Upper lobe of left lung (tissue), 6 donors: ENCODE results near the gene CMTM4. TPM values are rescaled to one million over a fixed set of nuclear protein-coding genes. Genes with fewer than 3 reads are reported as not detected.
A peak's percentile ranks its signal among the peaks of the same experiment; 100 is the strongest.

Experiments used
- ATAC-seq, 2 donors: fragments of 200-7000 bp; cut with Tn5 transposase; one replicate each; pipeline ENCODE4 v1.9.1; 2022; ENCODE audit warnings: mild to moderate bottlenecking in 2 of 2, moderate library complexity in 2 of 2; ENCODE audit not compliant: low FRiP score in 2 of 2
- DNase-seq, 2 donors: peaks; one replicate each; pipeline ENCODE4 v3.0.0-alpha.2; 2019 to 2020
- H3K27ac ChIP-seq, 4 donors: fragments of 200-600 bp; sonication (generic); one replicate each; pipeline ENCODE4 v1.5.1; 2016 to 2019
- H3K27me3 ChIP-seq, 4 donors: fragments of 200-600 bp; sonication (generic); one replicate each; pipeline ENCODE4 v1.5.1; 2017 to 2019
- H3K36me3 ChIP-seq, 4 donors: fragments of 200-600 bp; sonication (generic); one replicate each; pipeline ENCODE4 v1.5.1; 2016 to 2019
- H3K4me1 ChIP-seq, 4 donors: fragments of 200-600 bp; sonication (generic); one replicate each; pipeline ENCODE4 v1.5.1; 2018 to 2019
- H3K4me3 ChIP-seq, 4 donors: fragments of 200-600 bp; sonication (generic); one replicate each; pipeline ENCODE4 v1.5.1; 2017 to 2019; ENCODE audit warnings: mild to moderate bottlenecking in 2 of 4, moderate library complexity in 1 of 4
- H3K9me3 ChIP-seq, 4 donors: fragments of 200-600 bp; sonication (generic); one replicate each; pipeline ENCODE4 v1.5.1; 2018 to 2019
- EP300 ChIP-seq, 4 donors: sonication (generic); formaldehyde crosslinking; IDR thresholded peaks; one replicate each; pipeline ENCODE4 v1.5.1; 2017; ENCODE audit warnings: antibody characterized with exemption in 4 of 4, control low read depth in 2 of 4
- POLR2A ChIP-seq, 4 donors: fragments of 450-650 bp; IDR thresholded peaks; one replicate each; pipeline ENCODE4 v1.5.1; 2016 to 2017; ENCODE audit warnings: antibody characterized with exemption in 4 of 4, mild to moderate bottlenecking in 2 of 4
- POLR2AphosphoS5 ChIP-seq, 2 donors: sonication (generic); formaldehyde crosslinking; IDR thresholded peaks; one replicate each; pipeline ENCODE4 v1.5.1; 2017; ENCODE audit warnings: antibody characterized with exemption in 2 of 2
- WGBS, 2 donors: methylation state at CpG; one replicate each; pipeline ENCODE4 v1.1.5; 2017 to 2018; 5-methylcytosine and 5-hydroxymethylcytosine counted together
- total RNA-seq, 6 donors: library from RNA; depleted of rRNA in 4 of 6; stranded (reverse); fragments of >200 nt in 4 of 6; gene quantifications; one replicate each; pipeline versions ENCODE4 v1.1.0 to v1.2.1, GENCODE V29; 2016 to 2021
- TF ChIP-seq, protein P1 (sequence below), 6 experiments: fragments of 450-650 bp in 4 of 6; fragments of 200-600 bp in 2 of 6; sonication (generic) in 2 of 6; IDR thresholded peaks; one replicate each; pipeline ENCODE4 v1.5.1; 2016 to 2019; ENCODE audit warnings: antibody characterized with exemption in 6 of 6
- donor health status: DM: no; HTN: no; CAD: no; lungs with moderate emphysema.
- donor health status: DM: no; HTN: yes; CAD: no; lungs with severe emphysema.

The CMTM4 gene
- total RNA-seq, 6 donors from 2014 or later = 35.6 to 82.1 (median 55.1) TPM

DNA sequence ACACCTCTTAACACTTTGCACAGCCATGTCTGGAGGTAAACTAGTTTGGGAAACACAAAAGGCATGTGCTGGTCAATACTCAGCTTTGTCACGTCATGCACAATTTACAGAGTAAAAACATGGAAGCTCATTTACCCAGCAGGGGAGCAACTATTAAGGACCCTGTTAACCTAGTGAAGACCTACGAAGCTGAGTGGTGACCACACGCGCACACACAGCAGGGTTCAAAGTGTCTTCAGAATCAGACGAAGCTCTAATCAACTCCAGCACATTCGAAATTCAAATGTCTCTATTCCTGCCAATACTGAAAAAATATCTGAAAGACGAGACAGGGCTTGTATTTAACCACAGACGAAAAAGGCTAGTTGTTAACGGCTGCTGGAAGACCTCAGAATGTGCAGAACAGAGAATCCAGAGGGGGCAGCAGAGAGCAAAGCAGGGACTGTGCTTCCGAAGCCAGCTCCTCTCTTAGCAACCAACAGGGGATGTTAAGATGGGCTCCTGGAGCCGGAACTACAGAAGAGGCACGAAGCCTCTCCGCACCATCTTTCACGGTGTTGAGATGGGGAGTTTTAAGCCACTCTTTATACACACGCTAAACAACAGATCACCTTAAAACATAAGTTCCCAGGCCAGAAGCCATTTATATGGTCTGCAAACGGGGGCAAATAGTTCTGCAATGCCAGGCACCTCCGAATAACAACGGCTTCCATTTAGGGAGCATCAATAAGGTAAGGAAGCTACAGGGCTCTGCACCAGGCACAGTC, 45.7 kb downstream of the CMTM4 start:
- H3K4me3 ChIP-seq = no peak overlapping the region
- H3K27ac ChIP-seq = no peak overlapping the region
- DNase-seq (peak in 1 of 2 donors; percentile 76), ATAC-seq (peak; percentile 90 to 95)
- peaks cover 3 to 28% (median 17%) of the 10 kb centered on the region in 4 donors for H3K4me1 ChIP-seq
- H3K27me3 ChIP-seq = no peaks in the 10 kb centered on the region
- H3K36me3 ChIP-seq = no peaks in the 10 kb centered on the region
- 26% methylated on average over 18 of the region's 18 CpGs for WGBS, 2 donors
- TF ChIP-seq, protein P1, sequence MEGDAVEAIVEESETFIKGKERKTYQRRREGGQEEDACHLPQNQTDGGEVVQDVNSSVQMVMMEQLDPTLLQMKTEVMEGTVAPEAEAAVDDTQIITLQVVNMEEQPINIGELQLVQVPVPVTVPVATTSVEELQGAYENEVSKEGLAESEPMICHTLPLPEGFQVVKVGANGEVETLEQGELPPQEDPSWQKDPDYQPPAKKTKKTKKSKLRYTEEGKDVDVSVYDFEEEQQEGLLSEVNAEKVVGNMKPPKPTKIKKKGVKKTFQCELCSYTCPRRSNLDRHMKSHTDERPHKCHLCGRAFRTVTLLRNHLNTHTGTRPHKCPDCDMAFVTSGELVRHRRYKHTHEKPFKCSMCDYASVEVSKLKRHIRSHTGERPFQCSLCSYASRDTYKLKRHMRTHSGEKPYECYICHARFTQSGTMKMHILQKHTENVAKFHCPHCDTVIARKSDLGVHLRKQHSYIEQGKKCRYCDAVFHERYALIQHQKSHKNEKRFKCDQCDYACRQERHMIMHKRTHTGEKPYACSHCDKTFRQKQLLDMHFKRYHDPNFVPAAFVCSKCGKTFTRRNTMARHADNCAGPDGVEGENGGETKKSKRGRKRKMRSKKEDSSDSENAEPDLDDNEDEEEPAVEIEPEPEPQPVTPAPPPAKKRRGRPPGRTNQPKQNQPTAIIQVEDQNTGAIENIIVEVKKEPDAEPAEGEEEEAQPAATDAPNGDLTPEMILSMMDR (IDR thresholded peaks at IDR 0.05) = peak; percentile 72 to 95 (median 83)
- no peak for TF ChIP-seq POLR2AphosphoS5 (IDR thresholded peaks at IDR 0.05)
- H3K9me3 ChIP-seq = no peaks in the 10 kb centered on the region

DNA sequence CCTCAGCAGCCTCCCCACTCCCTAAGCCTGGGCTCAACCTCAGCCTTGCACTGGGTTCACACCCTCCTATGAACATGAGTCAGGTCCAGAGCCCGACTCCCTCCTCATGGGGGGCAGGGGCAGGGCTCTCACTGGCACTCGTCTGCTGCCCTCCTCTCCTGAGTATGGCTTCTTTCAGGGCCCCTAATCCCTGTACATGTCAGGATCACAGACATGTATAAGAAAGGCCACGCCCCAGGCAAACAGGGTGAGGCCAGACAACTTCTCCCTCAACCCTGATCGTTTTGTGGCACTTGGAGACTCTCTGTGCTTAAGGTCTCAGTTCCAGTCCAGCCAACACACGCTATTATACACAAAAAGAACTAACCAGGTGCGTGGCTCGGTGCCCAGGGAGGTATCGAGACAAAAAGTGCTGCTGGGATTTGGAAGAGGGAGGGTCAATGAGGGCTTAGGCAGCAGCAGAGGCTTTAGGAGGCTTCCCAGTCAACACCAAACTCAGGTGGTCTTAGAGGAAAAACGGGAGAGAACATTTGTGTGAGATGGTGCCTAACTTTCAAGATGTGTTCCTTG, 46.8 kb downstream of the CMTM4 start:
- Histone ChIP-seq H3K36me3 (no peaks in the 10 kb centered on the region), H3K4me3 (no peak overlapping the region), H3K27ac (no peak overlapping the region), H3K4me1 (peaks cover 3 to 28% (median 17%) of the 10 kb centered on the region in 4 donors), H3K27me3 (no peaks in the 10 kb centered on the region), H3K9me3 (no peaks in the 10 kb centered on the region)
- DNase-seq (no peak), ATAC-seq (no peak)
- WGBS, 2 donors = 76 to 79% methylated on average over 9 of the region's 9 CpGs
- TF ChIP-seq, protein P1 (IDR thresholded peaks at IDR 0.05) = no peak
- TF ChIP-seq POLR2A (IDR thresholded peaks at IDR 0.05) (no peak), EP300 (IDR thresholded peaks at IDR 0.05) (no peak), POLR2AphosphoS5 (IDR thresholded peaks at IDR 0.05) (no peak)

DNA sequence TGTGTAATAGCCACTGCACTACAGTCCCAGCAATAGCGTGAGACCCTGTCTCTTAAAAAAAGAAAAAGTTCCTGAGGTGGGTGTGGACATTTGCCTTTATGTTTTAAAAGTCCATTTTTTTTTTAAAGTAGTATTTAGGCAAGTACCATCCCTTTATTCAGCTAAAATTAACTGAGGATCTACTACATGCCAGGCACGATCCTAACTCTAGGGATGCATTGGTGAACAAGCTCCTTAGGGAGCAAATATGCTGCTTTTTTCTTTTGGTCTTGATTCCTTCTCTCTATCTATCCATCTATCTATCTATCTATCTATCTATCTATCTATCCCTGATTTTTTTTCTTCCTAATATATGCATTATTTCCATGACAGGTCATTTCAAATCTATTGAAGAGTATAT, 47.4 kb downstream of the CMTM4 start:
- ATAC-seq (no peak), DNase-seq (no peak)
- Histone ChIP-seq H3K9me3 (no peaks in the 10 kb centered on the region), H3K27me3 (no peaks in the 10 kb centered on the region), H3K36me3 (no peaks in the 10 kb centered on the region), H3K27ac (no peak overlapping the region), H3K4me3 (no peak overlapping the region), H3K4me1 (peaks cover 3 to 24% (median 15%) of the 10 kb centered on the region in 4 donors)
- WGBS, 2 donors = 92 to 93% methylated on average over 2 of the region's 2 CpGs
- no peak for TF ChIP-seq EP300 (IDR thresholded peaks at IDR 0.05)
- no peak for TF ChIP-seq POLR2AphosphoS5 (IDR thresholded peaks at IDR 0.05)
- TF ChIP-seq, protein P1 (IDR thresholded peaks at IDR 0.05) = no peak
- TF ChIP-seq POLR2A (IDR thresholded peaks at IDR 0.05) = no peak

DNA sequence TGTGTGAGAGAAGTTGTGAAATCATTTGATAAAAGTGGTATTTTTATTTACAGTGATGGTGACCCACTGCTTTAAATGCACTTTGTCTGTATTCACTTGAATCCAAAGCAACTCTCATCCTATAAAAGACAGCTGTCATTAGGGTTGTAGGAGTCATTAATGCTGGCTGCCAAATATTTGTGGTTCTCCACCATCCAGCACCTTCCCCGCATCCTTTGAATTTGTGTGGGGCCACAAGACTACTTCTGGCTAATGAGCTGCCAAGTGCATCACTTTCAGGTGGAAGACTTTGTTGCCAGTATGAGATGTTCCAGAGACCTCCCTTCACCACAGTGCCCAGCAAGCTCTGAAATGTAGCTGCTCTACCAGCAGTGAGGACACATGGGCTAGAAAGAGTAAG, 48.7 kb downstream of the CMTM4 start:
- H3K27ac ChIP-seq = no peak overlapping the region
- no peaks in the 10 kb centered on the region for H3K9me3 ChIP-seq
- H3K36me3 ChIP-seq = no peaks in the 10 kb centered on the region
- TF ChIP-seq EP300 (IDR thresholded peaks at IDR 0.05) (no peak), POLR2A (IDR thresholded peaks at IDR 0.05) (no peak), POLR2AphosphoS5 (IDR thresholded peaks at IDR 0.05) (no peak)
- TF ChIP-seq, protein P1 (IDR thresholded peaks at IDR 0.05) = no peak
- no peaks in the 10 kb centered on the region for H3K27me3 ChIP-seq
- ATAC-seq (no peak), DNase-seq (no peak)
- no peak overlapping the region for H3K4me3 ChIP-seq
- WGBS, 2 donors = 100% methylated on average over 1 of the region's 1 CpG
- H3K4me1 ChIP-seq = peaks cover 3 to 22% (median 14%) of the 10 kb centered on the region in 4 donors
